K562 (cell line): Measurements from ENCODE around the gene EMC8. TPM values are rescaled to one million over a fixed set of nuclear protein-coding genes. Genes with fewer than 3 reads are reported as not detected.

Source experiments
- CREB1 ChIP-seq, 2 experiments: sonication (generic) in 1 of 2; formaldehyde crosslinking in 1 of 2; IDR thresholded peaks; 2 replicates each; pipeline versions ENCODE4 v1.6.1 to v1.8.0; 2012 to 2022; ENCODE audit warnings: inconsistent platforms in 1 of 2, mild to moderate bottlenecking in 1 of 2, missing genetic modification reagents in 1 of 2, moderate library complexity in 1 of 2
- ELF2 ChIP-seq: fragments of 250-450 bp; sonication (Bioruptor Pico); IDR thresholded peaks from 2 replicates; pipeline ENCODE4 v1.5.0; 2021; ENCODE audit warnings: mild to moderate bottlenecking
- GTF2A2 ChIP-seq: IDR thresholded peaks from 2 replicates; pipeline ENCODE4 v1.6.1; 2016; ENCODE audit warnings: mild to moderate bottlenecking, missing genetic modification characterization, missing compliant biosample characterization
- GTF2F1 ChIP-seq: IDR thresholded peaks from 2 replicates; pipeline ENCODE4 v1.6.1; 2011; ENCODE audit warnings: low read depth, low read length, improper control_type of control experiment
- NCOA4 ChIP-seq: fragments of 450-650 bp; IDR thresholded peaks from 2 replicates; pipeline ENCODE4 v1.6.1; 2018; ENCODE audit warnings: mild to moderate bottlenecking; ENCODE audit not compliant: partially characterized antibody
- NFXL1 ChIP-seq: fragments of 450-650 bp; formaldehyde crosslinking; IDR thresholded peaks from 2 replicates; pipeline ENCODE4 v1.4.0; 2021; ENCODE audit warnings: mild to moderate bottlenecking
- NR2F6 ChIP-seq: fragments of 450-650 bp; formaldehyde crosslinking; IDR thresholded peaks from 2 replicates; pipeline ENCODE4 v1.4.0; 2020; ENCODE audit warnings: mild to moderate bottlenecking
- NRF1 ChIP-seq, 2 experiments: fragments of 450-650 bp; IDR thresholded peaks in 1 of 2; conservative IDR thresholded peaks in 1 of 2; 2 replicates each; pipeline ENCODE4 v1.6.1; 2014; ENCODE audit warnings: mild to moderate bottlenecking in 2 of 2
- POLR2B ChIP-seq: fragments of 450-650 bp; IDR thresholded peaks from 2 replicates; pipeline ENCODE4 v1.6.1; 2018; ENCODE audit warnings: low read depth; ENCODE audit not compliant: partially characterized antibody
- RBM14 ChIP-seq: fragments of 200-400 bp; formaldehyde crosslinking; IDR thresholded peaks from 2 replicates; pipeline ENCODE4 v1.6.1; 2018; ENCODE audit warnings: low read depth, mild to moderate bottlenecking, low read length, moderate library complexity, borderline replicate concordance; ENCODE audit not compliant: insufficient read depth
- SP2 ChIP-seq: IDR thresholded peaks from 2 replicates; pipeline ENCODE4 v1.6.1; 2011; ENCODE audit warnings: mild to moderate bottlenecking, low read depth, low read length, moderate library complexity; ENCODE audit not compliant: poor library complexity, severe bottlenecking; ENCODE audit errors: extremely low read depth
- SRSF7 ChIP-seq: fragments of 200-400 bp; formaldehyde crosslinking; optimal IDR thresholded peaks from 2 replicates; pipeline ENCODE3; 2017; ENCODE audit warnings: mild to moderate bottlenecking, low read depth, low read length
- TCF3 ChIP-seq: sonication (generic); formaldehyde crosslinking; IDR thresholded peaks from 2 replicates; pipeline ENCODE4 v1.4.0; 2020; ENCODE audit warnings: mild to moderate bottlenecking, missing genetic modification reagents
- ZNF274 ChIP-seq: IDR thresholded peaks from 2 replicates; pipeline ENCODE4 v1.6.1; 2011; ENCODE audit warnings: low read depth, mild to moderate bottlenecking, low read length, moderate library complexity, borderline replicate concordance
- ZNF354B ChIP-seq: fragments of 250-450 bp; sonication (Bioruptor Pico); IDR thresholded peaks from 2 replicates; pipeline ENCODE4 v1.4.0; 2020
- ZNF76 ChIP-seq: fragments of 250-450 bp; sonication (Bioruptor Pico); IDR thresholded peaks from 2 replicates; pipeline ENCODE4 v1.4.0; 2020; ENCODE audit warnings: mild to moderate bottlenecking, moderate library complexity, borderline replicate concordance
- ZNF780A ChIP-seq: fragments of 250-450 bp; sonication (Bioruptor Pico); IDR thresholded peaks from 2 replicates; pipeline ENCODE4 v1.5.0; 2021; ENCODE audit warnings: mild to moderate bottlenecking
- polyA plus RNA-seq, 8 experiments: library from polyadenylated mRNA; depleted of rRNA in 4 of 8; stranded (reverse) in 5 of 8; unstranded in 3 of 8; fragments of >200 nt; fragmentation: Nextera tagmentation in 2 of 8; fragmentation: Illumina TruSeq in 1 of 8; extraction: Ambion mirVana in 2 of 8; extraction: Trizol in 1 of 8; gene quantifications; 2 replicates each; pipeline versions ENCODE4 v1.2.1 to v1.2.3, GENCODE V29; 2011 to 2014; ENCODE audit warnings: inconsistent platforms in 1 of 8, missing spikeins in 1 of 8
- total RNA-seq, 7 experiments: library from RNA; depleted of rRNA in 6 of 7; stranded (reverse); fragments of >200 nt in 6 of 7; fragmentation: Illumina TruSeq in 2 of 7; extraction: Trizol in 2 of 7; gene quantifications; 2 replicates each; pipeline versions ENCODE4 v1.2.1 to v1.2.3, GENCODE V29; 2011 to 2021; ENCODE audit warnings: low replicate concordance in 1 of 7
- TF ChIP-seq, protein P1 (sequence below), 2 experiments: fragments of 450-650 bp in 1 of 2; IDR thresholded peaks; 2 replicates each; pipeline ENCODE4 v1.6.1; 2011 to 2017; ENCODE audit warnings: low read depth in 2 of 2, antibody characterized with exemption in 1 of 2, borderline replicate concordance in 1 of 2, low read length in 1 of 2, mild to moderate bottlenecking in 1 of 2, mixed read lengths in 1 of 2; ENCODE audit not compliant: control insufficient read depth in 1 of 2
- TF ChIP-seq, protein P2 (sequence below): fragments of 250-450 bp; sonication (Bioruptor Pico); IDR thresholded peaks from 2 replicates; pipeline ENCODE4 v1.4.0; 2020; ENCODE audit warnings: mild to moderate bottlenecking, moderate library complexity, borderline replicate concordance
- TF ChIP-seq, protein P3 (sequence below): conservative IDR thresholded peaks from 2 replicates; pipeline ENCODE4 v1.6.1; 2011; ENCODE audit warnings: low read depth, mild to moderate bottlenecking, low read length; ENCODE audit not compliant: control insufficient read depth

The EMC8 gene
- total and polyA plus RNA-seq, 9 of the 15 experiments (the other 6 are each of a cell fraction or from before 2014, with no cell fraction given): 11.4 to 81.8 (median 48.6) TPM

DNA sequence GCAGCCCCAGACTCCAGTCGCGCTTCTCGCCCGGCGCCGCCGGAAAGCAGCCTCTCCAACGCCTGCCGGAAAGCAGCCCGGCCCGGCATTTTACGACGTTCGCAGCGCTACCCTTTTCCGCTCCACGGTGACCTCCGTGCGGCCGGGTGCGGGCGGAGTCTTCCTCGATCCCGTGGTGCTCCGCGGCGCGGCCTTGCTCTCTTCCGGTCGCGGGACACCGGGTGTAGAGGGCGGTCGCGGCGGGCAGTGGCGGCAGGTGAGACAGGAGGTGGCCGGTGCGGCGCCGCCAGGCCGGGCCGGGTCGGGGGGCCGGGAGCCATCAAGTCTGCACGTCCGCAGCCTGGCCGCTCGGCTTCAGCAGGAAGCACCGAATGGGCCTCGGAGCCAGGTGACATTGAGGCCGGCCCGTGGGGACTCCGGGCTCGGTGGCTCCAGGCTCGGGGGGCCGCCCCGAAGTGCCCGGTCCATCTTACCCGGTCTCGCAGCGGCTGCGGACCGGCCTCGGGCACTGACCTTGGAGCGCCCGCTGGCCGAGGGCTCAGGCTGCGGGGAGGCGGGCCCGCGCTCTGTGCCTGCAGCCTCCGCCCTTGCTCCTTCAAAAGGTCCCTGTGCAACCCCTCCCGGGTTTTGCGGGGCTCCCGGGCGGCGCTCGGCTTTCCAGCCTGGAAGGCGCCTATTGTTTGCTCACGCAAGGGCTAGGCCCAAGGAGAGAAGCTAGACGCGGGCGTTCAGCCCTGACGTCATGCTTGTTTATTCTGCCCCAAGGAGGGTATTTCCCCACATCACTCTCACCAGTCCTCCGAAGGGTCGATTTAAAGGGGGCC is at the start of gene EMC8, which contains the start of gene COX4I1 (continued):
- TF ChIP-seq SRSF7: no peak
- peak; percentile 89 for TF ChIP-seq ELF2 (CRISPR knock-in tag)
- peak; percentile 82 for TF ChIP-seq POLR2B
- TF ChIP-seq NCOA4: no peak
- TF ChIP-seq SP2: peak; percentile 10
- TF ChIP-seq RBM14: 0 out of 2 replicates have a peak, but pooled peaks have one; percentile 47
- TF ChIP-seq, protein P1, sequence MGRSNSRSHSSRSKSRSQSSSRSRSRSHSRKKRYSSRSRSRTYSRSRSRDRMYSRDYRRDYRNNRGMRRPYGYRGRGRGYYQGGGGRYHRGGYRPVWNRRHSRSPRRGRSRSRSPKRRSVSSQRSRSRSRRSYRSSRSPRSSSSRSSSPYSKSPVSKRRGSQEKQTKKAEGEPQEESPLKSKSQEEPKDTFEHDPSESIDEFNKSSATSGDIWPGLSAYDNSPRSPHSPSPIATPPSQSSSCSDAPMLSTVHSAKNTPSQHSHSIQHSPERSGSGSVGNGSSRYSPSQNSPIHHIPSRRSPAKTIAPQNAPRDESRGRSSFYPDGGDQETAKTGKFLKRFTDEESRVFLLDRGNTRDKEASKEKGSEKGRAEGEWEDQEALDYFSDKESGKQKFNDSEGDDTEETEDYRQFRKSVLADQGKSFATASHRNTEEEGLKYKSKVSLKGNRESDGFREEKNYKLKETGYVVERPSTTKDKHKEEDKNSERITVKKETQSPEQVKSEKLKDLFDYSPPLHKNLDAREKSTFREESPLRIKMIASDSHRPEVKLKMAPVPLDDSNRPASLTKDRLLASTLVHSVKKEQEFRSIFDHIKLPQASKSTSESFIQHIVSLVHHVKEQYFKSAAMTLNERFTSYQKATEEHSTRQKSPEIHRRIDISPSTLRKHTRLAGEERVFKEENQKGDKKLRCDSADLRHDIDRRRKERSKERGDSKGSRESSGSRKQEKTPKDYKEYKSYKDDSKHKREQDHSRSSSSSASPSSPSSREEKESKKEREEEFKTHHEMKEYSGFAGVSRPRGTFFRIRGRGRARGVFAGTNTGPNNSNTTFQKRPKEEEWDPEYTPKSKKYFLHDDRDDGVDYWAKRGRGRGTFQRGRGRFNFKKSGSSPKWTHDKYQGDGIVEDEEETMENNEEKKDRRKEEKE (IDR thresholded peaks at IDR 0.05; ENCODE audit: borderline replicate concordance in 1 of 2, control insufficient read depth in 1 of 2, low read depth in 2 of 2, low read length in 1 of 2): no peak
- 0 out of 2 replicates have a peak, but pooled peaks have one; percentile 21 for TF ChIP-seq GTF2F1
- no peak for TF ChIP-seq ZNF780A (CRISPR knock-in tag)
- peak; percentile 85 for TF ChIP-seq ZNF76 (CRISPR knock-in tag)
- TF ChIP-seq TCF3: peak; percentile 35; the same call in 1 of the 2 replicates
- no peak for TF ChIP-seq NR2F6 (CRISPR knock-in tag)
- 0 out of 2 replicates have a peak, but pooled peaks have one; percentile 27 for TF ChIP-seq GTF2A2 (tag)
- TF ChIP-seq ZNF354B (CRISPR knock-in tag): no peak
- peak; percentile 52 to 73; a peak in 3 of 4 replicates for TF ChIP-seq NRF1 (conservative IDR thresholded peaks at IDR 0.05 in 1 of 2, IDR thresholded peaks at IDR 0.05 in 1 of 2)
- no peak for TF ChIP-seq NFXL1 (CRISPR knock-in tag)
- TF ChIP-seq CREB1 (IDR thresholded peaks at IDR 0.05): peak; percentile 59
- peak; percentile 26 for TF ChIP-seq CREB1 (CRISPR knock-in tag; IDR thresholded peaks at IDR 0.05)
- TF ChIP-seq, protein P2, sequence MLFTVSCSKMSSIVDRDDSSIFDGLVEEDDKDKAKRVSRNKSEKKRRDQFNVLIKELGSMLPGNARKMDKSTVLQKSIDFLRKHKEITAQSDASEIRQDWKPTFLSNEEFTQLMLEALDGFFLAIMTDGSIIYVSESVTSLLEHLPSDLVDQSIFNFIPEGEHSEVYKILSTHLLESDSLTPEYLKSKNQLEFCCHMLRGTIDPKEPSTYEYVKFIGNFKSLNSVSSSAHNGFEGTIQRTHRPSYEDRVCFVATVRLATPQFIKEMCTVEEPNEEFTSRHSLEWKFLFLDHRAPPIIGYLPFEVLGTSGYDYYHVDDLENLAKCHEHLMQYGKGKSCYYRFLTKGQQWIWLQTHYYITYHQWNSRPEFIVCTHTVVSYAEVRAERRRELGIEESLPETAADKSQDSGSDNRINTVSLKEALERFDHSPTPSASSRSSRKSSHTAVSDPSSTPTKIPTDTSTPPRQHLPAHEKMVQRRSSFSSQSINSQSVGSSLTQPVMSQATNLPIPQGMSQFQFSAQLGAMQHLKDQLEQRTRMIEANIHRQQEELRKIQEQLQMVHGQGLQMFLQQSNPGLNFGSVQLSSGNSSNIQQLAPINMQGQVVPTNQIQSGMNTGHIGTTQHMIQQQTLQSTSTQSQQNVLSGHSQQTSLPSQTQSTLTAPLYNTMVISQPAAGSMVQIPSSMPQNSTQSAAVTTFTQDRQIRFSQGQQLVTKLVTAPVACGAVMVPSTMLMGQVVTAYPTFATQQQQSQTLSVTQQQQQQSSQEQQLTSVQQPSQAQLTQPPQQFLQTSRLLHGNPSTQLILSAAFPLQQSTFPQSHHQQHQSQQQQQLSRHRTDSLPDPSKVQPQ: no peak
- no peak for TF ChIP-seq ZNF274
- TF ChIP-seq, protein P3, sequence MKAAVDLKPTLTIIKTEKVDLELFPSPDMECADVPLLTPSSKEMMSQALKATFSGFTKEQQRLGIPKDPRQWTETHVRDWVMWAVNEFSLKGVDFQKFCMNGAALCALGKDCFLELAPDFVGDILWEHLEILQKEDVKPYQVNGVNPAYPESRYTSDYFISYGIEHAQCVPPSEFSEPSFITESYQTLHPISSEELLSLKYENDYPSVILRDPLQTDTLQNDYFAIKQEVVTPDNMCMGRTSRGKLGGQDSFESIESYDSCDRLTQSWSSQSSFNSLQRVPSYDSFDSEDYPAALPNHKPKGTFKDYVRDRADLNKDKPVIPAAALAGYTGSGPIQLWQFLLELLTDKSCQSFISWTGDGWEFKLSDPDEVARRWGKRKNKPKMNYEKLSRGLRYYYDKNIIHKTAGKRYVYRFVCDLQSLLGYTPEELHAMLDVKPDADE: peak; percentile 42
